GM18867 (cell line): ENCODE results near the gene CHI3L1.
"Not testable (repeated sequence)": the region's sequence is repeated elsewhere in the genome, so short reads cannot be mapped to it uniquely, and the experiment has no call there.

Experiments
- ATAC-seq: cut with Tn5 transposase; IDR thresholded peaks from one replicate; pipeline ENCODE4 v1.9.1; 2021; ENCODE audit warnings: mild to moderate bottlenecking, moderate library complexity; ENCODE audit not compliant: unreplicated experiment

CHI3L1 gene

DNA sequence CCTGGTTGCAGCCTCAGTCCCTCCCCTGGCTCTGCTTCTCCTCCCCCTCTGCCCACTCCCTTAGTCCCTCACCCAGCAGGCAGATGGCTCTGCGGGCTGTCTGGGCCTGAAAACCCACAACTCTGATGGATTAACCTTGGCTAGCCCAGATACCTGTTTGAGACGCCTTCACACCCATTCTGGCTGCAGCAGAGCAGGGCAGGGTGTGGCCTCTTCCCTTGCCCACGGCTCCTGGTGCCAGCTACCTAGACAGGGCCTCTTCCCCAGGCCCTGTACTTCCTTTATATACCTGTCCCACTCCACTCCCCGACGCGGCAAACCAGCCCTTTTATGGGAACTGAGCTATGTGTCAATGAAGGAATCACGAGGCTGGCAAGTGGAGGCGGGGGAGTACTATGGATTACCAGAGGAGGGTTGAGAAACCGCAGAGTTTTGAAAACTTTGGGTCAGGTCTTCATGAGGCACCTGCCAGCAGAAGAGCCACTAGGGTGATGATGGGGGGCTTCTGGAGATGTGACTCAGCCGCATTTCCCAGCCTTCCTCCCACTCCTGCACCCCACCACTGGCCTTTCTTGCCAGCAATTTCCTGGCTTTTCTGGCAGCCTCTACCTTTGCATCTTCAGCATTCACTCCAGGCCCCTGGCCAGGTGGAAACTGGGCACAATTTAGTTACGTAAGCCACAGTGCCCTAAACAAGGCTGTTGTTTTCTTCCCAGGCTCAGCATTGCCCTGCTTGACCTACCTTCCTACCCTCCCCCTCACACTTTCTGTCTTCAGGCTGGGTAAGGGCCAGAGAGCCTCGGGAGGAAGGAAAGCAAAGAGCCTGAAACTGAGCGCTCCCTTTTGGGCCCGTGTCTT is at the start of gene CHI3L1:
CHI3L1 (minus strand) TSS at position 259 of the 858 bp plus-strand sequence; CDS start at position 178, 81 bp downstream.
- no peak for ATAC-seq

DNA sequence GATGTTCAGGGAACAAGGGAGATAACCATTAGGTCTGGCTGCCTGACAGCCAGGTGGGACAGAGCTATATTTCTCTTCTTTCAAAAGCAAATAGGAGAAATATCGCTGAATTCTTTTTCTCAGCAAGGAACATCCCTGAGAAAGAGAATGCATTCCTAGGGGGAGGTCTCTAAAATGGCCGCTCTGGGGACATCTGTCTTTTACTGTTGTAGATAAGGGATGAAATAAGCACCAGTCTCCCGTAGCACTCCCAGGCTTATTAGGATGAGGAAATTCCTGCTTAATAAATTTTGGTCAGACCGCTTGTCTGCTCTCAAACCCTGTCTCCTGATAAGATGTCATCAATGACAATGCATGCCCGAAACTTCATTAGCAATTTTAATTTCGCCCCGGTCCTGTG is 48.4 kb upstream of the CHI3L1 start:
- not testable (repeated sequence) for ATAC-seq

DNA sequence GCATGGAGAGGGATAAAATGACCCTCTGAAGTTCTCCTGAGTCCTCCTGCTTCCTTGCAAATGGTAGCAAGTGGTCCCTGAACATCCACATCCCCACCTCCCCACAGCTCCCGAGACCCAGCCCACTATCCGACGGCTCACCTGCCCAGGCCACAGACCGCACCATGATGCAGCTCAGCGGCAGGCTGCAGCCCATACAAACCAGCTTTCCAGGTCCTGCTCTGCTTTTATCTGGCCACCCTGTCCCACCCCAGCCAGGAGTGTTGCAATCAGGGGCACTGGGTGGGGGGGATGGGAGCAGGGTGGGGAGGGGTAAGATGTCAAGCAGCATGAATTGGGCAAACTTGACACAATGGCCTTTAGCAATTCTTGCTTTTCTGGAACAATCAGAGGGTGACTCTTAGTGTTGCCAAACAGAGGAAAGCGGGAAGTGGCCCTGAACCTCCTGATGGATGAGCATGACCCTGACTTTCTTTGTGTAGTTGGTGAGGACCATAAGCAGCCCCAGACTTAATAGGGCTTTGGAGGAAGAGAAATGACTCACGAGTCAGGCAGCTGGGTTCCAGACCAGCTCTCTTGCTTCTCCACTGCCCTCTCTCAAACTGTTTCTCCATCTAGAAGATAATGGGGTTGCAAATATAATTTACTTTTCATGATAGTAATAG is 43.1 kb upstream of the CHI3L1 start, which contains the start of gene CHIT1:
CHIT1 (minus strand) TSS at position 203 of the 665 bp plus-strand sequence; CDS start at position 166, 37 bp downstream.
- ATAC-seq, result no peak

DNA sequence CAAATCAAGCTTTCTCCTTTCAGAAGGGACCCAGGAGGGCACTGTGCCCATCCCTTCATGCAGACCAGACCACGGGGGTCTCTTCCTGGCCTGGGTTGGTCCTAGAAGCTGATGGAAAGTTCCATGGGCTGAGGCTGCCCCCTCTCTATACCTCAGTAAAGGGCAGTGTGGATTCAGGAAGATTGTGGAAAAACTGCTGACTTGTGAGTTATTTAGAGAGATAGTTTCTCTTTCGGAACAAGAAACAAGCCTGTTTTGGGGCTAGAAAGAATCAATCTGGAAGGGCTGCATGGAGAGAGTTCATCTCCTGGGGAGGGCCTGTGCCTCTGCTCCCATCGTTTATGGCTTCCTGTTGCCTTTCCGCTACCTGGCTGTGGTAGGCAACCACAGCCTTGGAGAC is 42.2 kb upstream of the CHI3L1 start:
- ATAC-seq, result no peak

DNA sequence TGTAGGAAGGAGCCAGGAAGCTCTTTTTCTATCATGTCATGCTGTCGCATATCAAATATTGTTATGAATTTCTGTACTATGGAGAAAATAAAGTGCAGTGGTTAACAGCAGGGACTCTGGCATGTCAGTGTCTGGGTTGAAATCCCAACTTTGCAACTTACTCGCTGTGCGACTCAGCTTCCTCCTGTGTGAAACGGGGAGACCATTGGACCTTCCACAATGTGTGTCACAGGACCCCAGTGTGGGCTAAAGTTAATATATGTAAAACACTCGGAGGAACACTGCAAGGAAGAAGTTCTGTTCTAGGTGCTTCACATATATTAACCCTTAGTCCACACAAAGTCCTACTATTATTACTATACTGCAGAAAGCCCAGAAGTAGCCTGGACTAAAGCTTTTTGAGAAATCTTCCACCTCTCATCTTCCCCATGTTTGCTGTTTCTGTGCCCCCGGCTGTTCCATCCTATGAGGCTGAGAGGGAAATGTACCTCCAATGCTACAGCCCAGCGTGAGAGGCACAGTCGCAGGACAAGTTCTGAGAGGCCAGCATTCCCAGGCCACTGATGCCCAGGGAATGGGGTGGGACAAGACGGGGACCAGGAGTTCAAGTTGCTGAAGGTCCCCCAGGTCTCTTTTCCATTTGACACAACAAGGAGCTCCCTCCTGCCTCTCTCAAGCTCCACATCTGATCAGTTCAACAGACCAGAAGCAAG is 41.0 kb upstream of the CHI3L1 start:
- no peak for ATAC-seq

DNA sequence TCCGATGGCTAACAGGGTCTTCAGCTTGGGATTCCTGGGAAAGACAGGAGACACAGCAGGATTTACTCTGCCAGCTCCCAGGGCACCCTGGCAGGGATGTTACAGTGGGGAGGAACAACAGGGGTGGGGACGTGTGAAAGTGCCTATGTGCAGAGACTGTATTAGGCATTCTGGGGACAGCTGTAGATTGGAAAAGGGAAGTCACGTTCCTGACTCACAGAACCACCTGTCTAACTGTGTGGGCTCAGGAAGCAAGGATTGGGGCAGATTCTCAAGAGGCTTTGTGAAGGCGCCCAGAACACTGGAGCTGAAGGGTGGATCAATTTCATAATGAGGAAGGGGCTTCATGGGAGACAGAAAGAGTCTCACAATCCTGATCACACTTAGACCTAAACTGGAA is 38.6 kb upstream of the CHI3L1 start:
- no peak for ATAC-seq

DNA sequence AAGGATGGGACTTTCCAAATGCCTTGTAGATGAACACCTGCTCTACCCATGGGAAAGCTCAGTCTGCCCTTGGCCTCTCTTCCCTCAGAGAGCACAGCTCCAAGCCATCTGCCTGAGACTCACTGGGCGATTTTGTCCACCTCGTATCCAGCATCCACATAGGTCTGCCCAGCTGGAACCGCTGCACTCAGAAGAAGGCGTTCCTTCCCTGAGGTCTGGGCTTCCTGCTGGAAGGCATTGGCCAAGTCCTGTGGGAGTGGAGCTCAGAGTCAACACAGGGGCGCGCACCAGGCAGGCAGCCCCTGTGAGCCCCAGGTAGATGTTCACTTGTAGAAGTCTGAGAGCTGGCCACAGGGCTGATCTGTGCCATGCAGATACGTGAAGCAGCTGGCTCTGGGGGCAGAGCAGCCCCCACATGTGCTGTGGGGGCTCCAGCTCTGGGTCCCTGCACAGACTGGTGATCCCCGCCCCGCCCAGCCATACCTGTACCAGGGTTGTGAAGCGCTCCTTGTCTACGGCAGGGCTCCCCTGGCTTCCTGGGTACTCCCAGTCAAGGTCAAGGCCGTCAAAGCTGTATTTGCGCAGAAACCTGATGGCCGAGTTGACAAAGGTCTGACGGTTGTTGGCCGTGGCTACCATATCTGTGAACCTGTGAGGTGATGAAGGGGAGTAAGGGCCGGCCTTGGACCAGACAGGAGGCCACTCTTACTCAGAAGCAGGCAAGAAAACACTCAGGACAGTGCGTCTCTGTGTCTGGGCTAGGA is 36.7 kb upstream of the CHI3L1 start:
- ATAC-seq, result no peak

DNA sequence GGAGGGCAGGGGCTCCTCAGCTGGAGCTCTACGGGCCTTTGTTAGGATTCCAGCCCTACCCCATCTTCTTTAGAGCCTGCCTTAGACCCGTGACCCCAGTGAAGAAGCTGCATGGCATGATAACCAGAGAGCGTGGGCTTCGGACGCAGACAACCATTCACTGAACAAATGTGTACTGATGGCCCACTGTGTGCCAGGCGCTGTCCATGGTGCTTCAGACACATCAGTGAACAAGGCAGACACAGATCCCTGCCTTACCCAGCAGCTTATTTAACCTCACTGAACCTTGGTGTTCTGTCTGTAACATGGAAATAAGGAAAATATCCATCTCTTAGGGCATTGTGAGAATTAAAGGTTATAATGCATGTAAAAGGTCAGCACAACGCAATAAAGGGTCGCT is 33.4 kb upstream of the CHI3L1 start:
- no peak for ATAC-seq

DNA sequence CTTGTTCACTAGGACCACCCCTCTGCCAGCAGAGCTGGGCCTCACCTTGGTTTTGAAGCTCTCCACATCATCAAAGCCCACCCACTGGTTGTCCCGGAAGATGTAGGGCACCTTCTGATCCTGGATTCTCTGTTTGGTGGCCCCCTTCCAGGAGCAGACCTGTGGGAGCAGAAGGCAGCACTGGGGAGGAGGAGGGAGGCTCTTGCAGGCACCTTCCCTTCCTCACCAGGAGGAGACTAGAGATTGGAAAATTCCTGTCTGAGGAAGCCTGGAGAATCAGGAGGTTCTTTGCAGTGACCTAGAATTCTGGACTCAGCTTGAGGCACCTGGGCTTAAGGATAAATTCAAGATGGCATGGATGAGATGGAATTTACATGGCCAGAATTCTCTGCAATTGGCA is 32.7 kb upstream of the CHI3L1 start:
- no peak for ATAC-seq

DNA sequence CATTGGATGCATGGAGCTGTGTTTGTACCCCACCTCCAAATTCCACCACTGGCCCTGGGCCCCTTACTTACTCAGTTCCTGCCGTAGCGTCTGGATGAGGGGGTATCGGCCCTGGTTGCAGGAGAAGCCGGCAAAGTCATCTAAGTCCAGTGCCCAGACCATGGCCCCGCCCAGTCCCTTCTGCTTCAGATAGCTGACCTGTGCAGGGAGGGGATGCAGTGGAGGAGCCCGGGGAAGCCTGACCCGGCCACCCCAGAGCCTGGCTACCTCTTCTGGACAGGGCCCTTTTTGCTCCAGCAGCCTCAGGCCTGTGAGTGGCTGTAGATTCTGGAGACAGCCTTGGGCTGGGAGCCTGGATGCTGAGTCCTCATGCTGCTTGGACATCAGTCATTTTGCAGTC is 31.2 kb upstream of the CHI3L1 start:
- no peak for ATAC-seq

DNA sequence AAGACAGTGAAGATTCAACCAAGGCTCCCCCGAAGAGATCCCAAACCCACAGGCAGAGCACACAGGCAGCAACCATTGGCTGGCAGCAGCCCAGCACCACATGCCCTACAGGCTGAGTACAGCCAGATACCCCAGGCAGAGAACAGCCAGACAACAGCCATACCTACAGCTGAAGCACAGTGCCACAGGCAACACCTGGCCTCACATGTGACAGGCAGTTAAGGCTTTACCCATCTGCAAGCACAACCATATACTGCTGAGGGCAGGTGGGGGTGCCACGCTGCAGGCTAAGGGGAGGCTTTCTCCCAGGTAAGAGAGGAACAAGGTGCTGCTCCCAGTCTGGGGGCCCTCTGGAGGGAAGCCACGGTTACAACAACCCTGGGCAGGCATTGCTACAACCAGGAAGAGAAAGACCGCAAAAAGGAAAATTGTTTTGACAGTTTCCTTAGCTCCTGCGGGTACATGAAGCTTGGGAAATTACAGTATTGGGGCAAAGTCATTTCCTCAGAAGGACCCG is 30.7 kb upstream of the CHI3L1 start:
- no peak for ATAC-seq

DNA sequence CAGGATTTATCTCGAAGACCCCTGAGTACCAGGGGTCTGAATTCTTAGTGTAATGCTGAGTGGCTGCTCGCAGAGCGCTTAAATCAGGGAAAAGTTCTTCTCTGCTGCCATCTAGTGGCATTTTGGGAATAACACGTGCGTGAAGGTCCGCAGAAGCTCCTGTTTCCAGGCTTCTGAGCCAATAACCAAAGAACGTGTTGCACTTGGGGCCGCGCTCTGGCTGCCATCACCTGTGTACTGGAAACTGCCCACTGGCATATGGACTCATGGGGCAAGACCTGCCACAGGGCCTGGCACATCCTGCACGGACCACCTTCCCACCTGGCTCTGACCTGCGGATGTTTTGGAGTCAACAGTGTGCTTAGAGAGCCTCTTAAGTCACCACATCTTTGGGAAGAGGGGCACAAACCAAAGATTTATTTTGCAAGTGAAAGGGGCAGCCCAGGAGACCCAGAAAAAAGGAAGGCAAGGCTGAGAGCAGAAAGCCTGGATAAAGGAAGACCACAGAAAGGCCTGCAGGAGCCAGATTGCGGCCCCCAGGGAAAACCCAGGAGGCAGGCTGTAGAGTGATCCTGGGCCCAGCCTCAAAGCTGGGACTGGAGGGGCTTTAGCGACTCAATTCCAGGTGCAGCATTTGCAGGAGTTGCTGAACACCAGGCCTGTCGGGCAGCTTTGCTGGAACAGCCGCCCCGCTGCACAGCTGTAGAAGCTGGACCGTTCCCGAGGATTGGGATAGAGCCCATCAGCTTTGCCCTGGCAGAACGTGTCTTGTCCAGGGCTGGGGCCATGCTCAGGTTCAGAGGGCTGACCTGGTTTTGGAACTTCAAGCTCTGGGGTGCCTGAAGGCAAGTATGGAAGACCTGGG is 30.0 kb upstream of the CHI3L1 start:
- ATAC-seq, result no peak

DNA sequence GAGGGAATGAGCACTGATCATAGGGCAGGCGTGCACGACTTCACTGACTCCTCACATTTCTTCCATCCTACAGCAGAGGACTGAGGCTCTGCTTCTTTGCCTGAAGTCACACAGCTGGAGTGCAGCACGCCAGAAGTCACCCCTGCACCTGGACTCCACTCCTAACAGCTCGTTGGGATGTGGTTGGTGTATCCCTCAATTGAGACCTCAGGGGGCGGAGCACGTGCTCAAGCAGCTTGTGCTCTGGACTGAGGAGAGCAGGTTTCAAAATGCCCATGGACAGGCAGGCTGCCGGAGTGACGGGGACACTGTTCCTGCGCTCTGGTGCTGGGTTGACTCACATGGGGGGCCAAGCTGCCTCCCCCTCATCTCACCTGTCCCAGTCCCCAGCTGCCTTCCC is 29.1 kb upstream of the CHI3L1 start:
- no peak for ATAC-seq

DNA sequence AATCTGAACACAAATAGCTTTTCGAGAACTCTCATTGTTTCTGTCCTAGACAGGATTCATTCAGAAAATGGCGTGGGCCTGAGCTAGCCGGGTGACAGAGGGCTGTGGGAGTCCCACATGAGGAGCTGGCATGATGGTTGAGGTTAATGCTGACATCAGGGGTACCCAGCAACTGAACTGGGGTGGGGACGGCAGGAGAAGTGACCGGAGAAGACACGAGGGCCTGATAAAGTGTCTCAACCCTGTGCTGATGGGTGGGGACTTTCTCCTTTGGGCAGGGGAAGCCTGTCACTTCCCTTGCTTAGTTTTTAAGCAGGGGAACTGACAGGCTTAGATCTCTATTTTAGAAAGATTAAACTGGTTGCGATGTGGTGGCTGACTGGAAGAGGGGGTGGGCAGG is 28.4 kb upstream of the CHI3L1 start:
- ATAC-seq, result no peak

DNA sequence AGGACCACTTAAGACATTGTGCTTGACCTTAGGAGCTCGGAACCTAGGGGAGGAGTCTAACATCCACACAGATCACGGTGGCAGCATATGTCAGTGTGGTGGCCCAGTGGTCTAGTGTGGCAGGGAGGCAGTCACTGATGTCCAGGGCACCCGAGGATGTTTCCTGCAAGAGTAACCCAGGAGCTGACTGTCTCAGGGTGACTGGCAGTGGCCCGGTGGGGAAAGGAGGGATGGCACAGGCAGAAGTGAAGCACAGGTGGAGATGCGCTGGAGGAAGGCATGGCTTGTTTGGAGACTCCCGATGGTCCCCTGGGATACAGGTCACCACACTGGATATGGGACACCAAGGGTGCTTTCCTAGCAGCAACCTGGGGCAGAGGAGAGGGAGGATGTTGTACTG is 26.6 kb upstream of the CHI3L1 start:
- ATAC-seq, result no peak

DNA sequence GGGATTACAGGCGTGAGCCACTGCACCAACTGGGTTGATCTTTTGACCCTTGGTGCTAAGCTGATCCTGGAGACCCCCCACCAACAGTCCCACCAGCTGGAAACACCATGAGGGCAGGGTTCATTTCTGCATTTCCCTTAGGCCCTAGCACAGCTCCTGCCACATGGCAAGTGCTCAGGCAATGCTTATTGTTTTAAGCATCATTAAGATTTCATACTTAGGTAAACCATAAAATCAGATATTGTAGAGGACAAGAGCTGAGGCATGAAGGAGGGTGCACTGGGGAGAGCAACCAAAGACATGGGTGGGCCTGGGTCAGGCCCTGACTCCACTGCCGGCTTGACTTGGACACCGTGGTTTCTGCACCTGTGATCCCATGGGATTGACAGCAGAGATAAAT is 25.3 kb upstream of the CHI3L1 start:
- no peak for ATAC-seq

DNA sequence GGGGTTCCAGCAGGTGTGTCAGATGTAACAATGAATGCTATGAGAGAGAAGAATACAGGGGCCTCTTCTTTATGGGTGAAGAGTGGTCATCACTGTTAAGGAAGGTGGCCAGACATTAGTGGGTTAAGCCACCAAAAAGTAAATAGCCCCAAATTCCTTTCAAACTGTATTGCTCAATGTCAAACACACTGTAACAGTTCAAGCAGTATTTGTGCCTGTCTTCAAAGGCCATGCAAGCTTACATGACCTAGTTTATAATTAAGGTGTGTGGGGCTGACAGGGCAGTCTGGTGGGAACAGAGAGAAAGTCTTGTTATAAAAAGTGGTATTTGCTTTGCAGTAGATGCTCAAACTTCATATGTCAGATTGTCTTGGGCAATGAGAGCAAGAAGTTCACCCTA is 24.5 kb upstream of the CHI3L1 start:
- ATAC-seq, result no peak

DNA sequence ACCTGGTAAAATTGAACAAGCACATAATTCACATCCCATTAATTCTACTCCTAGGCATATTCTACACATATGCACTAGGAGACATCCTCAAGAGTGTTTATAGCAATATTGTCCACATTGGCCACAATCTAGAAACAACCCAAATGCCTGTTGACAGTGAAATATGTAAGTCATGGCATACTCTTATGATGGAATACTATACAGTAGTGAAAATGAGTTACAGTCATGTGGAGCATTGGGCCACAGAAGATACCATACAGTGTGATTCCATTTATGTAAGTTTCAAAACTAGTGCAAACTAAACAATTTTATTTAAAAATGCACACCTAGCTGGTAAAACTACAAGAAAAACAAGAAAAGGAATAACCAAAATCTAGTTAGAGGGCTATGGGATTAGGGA is 23.8 kb upstream of the CHI3L1 start:
- ATAC-seq, result no peak

DNA sequence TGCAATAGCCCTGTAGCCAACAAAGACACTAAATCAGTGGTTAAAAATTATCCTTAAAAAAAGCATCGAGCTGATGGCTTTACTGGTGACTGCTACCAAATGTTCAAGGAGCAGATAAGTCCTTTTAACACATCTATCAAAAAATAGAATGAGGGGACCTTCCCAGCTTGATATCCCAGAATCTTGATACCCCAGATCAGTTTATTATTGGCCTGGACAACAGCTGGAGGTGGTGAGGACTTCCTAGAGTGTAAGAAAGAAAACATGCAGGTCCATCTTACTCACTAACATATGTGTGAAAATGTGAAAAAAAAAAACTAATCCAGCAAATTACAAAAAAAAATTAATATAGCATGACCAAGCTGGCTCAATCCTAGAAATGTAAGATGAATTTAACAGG is 21.7 kb upstream of the CHI3L1 start:
- no peak for ATAC-seq

DNA sequence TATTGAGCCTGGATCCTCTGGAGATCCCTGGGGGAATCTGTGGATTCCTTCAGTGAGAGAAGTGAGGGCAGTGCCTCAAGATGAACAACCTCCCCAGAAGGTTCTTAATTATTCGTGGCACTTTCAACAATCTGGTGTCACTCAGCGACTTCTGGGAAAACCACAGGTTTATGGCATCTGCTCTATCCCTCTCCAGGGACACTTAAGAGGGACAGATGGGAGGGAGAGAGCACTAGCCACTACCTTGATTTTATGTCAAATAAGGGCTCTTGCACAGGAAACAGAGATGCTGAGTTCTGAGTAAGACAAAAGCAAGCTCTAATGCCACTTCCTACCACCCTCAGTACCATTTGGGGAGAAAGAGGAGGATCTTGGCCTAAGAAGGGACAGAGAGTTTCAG is 21.2 kb upstream of the CHI3L1 start:
- no peak for ATAC-seq
